ENCODE measurements around the gene PIGK. TPM values are rescaled to one million over a fixed set of nuclear protein-coding genes. Genes with fewer than 3 reads are reported as not detected.
"Not testable (repeated sequence)": the region's sequence is repeated elsewhere in the genome, so short reads cannot be mapped to it uniquely, and the experiment has no call there.

PIGK gene
- total and polyA plus RNA-seq, 2 donors (not counting 1 experiment from before 2014, with no cell fraction given): 3.1 to 14.9 TPM

DNA sequence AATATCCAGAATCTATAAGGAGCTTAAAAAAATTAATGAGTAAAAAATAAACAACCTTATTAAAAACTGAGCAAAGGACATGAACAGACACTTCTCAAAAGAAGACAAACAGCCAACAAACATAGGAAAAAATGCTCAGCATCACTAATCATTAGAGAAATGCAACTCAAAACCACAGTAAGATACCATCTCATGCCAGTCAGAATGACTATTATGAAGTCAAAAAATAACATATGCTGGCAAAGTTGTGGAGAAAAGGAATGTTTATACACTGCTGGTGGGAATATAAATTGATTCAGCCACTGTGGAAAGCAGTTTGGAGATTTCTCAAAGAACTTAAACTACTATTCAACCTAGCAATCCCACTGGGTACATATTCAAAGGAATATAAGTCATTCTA, 25.3 kb downstream of the PIGK start:
- Histone ChIP-seq H3K9me3 (ENCODE audit: control extremely low read depth in 1 of 3, control insufficient read depth in 2 of 3, insufficient read depth in 1 of 3, low read length in 2 of 3) (no peaks in the 10 kb centered on the region), H4K20me1 (ENCODE audit: control insufficient read depth, insufficient read depth, low read length, poor library complexity, severe bottlenecking) (no peaks in the 10 kb centered on the region), H3K4me1 (ENCODE audit: control insufficient read depth in 2 of 2, insufficient read depth in 2 of 2, low read length in 2 of 2) (peaks cover 0 to 1% of the 10 kb centered on the region in 2 donors), H3K4me3 (ENCODE audit: control extremely low read depth in 1 of 5, extremely low read depth in 1 of 5, insufficient read depth in 1 of 5, low read depth in 2 of 5, low read length in 4 of 5) (no peak overlapping the region), H3K4me2 (replicated peaks; ENCODE audit: low read depth, low read length, poor library complexity, severe bottlenecking) (no peak overlapping the region), H3K79me2 (ENCODE audit: control insufficient read depth, insufficient read depth, low read length) (no peaks in the 10 kb centered on the region), H3K9ac (ENCODE audit: low read length) (no peak overlapping the region), H3K27me3 (replicated peaks in 1 of 4; ENCODE audit: control extremely low read depth in 1 of 4, control insufficient read depth in 3 of 4, insufficient read depth in 4 of 4, low read length in 3 of 4) (no peaks in the 10 kb centered on the region), H2AFZ (ENCODE audit: insufficient read depth, low read depth, low read length, poor library complexity, severe bottlenecking) (no peak overlapping the region), H3K36me3 (replicated peaks in 1 of 2; ENCODE audit: control extremely low read depth in 1 of 2, control insufficient read depth in 1 of 2, extremely low read depth in 1 of 2, insufficient read depth in 2 of 2, low read length in 1 of 2) (peaks cover 0 to 10% of the 10 kb centered on the region in 2 experiments), H3K27ac (ENCODE audit: low read length in 2 of 2) (no peak overlapping the region)
- ChIA-PET CTCF (no interaction called here), POLR2A (no interaction called here)
- H3K27me3 Mint-ChIP-seq: no peaks in the 10 kb centered on the region
- no peak overlapping the region for H3K4me3 Mint-ChIP-seq
- peaks cover 6% of the 10 kb centered on the region for H3K9me3 Mint-ChIP-seq (ENCODE audit: insufficient read depth)
- TF ChIP-seq EZH2 (IDR thresholded peaks at IDR 0.05; ENCODE audit: borderline replicate concordance, insufficient read depth, low read depth, low read length, poor library complexity, severe bottlenecking) (no peak), CTCF (IDR thresholded peaks at IDR 0.05) (no peak)
- H3K27ac Mint-ChIP-seq: no peak overlapping the region
- DNase-seq: no peak
- intact Hi-C loops (cut with micrococcal nuclease): no loop called here
- no peak for ATAC-seq (ENCODE audit: low read depth)
- H3K4me1 Mint-ChIP-seq: peaks cover 3% of the 10 kb centered on the region

GRCh38 chr1:77188770-77189169, 30.5 kb downstream of the PIGK start:
- H3K27me3 Mint-ChIP-seq: no peaks in the 10 kb centered on the region
- intact Hi-C loops (cut with micrococcal nuclease): no loop called here
- peaks cover 7% of the 10 kb centered on the region for H3K4me1 Mint-ChIP-seq
- Histone ChIP-seq H3K9ac (ENCODE audit: low read length) (no peak overlapping the region), H2AFZ (ENCODE audit: insufficient read depth, low read depth, low read length, poor library complexity, severe bottlenecking) (no peak overlapping the region), H3K4me1 (ENCODE audit: control insufficient read depth in 2 of 2, insufficient read depth in 2 of 2, low read length in 2 of 2) (peaks cover 0 to 3% of the 10 kb centered on the region in 2 donors), H3K27me3 (replicated peaks in 1 of 4; ENCODE audit: control extremely low read depth in 1 of 4, control insufficient read depth in 3 of 4, insufficient read depth in 4 of 4, low read length in 3 of 4) (no peaks in the 10 kb centered on the region), H4K20me1 (ENCODE audit: control insufficient read depth, insufficient read depth, low read length, poor library complexity, severe bottlenecking) (no peaks in the 10 kb centered on the region), H3K36me3 (replicated peaks in 1 of 2; ENCODE audit: control extremely low read depth in 1 of 2, control insufficient read depth in 1 of 2, extremely low read depth in 1 of 2, insufficient read depth in 2 of 2, low read length in 1 of 2) (no peaks in the 10 kb centered on the region), H3K4me2 (replicated peaks; ENCODE audit: low read depth, low read length, poor library complexity, severe bottlenecking) (no peak overlapping the region), H3K4me3 (ENCODE audit: control extremely low read depth in 1 of 5, extremely low read depth in 1 of 5, insufficient read depth in 1 of 5, low read depth in 2 of 5, low read length in 4 of 5) (no peak overlapping the region), H3K79me2 (ENCODE audit: control insufficient read depth, insufficient read depth, low read length) (no peaks in the 10 kb centered on the region), H3K27ac (ENCODE audit: low read length in 2 of 2) (no peak overlapping the region), H3K9me3 (ENCODE audit: control extremely low read depth in 1 of 3, control insufficient read depth in 2 of 3, insufficient read depth in 1 of 3, low read length in 2 of 3) (no peaks in the 10 kb centered on the region)
- no peak overlapping the region for H3K4me3 Mint-ChIP-seq
- ATAC-seq (ENCODE audit: low read depth) (no peak), DNase-seq (no peak)
- CTCF ChIA-PET: no interaction called here
- WGBS (ENCODE audit: insufficient coverage): no CpG with 5 or more reads among the region's 4 CpGs
- H3K9me3 Mint-ChIP-seq (ENCODE audit: insufficient read depth): peaks cover 4% of the 10 kb centered on the region
- TF ChIP-seq EZH2 (IDR thresholded peaks at IDR 0.05; ENCODE audit: borderline replicate concordance, insufficient read depth, low read depth, low read length, poor library complexity, severe bottlenecking): no peak
- no peak for TF ChIP-seq CTCF (IDR thresholded peaks at IDR 0.05)
- no peak overlapping the region for H3K27ac Mint-ChIP-seq
- POLR2A ChIA-PET: no interaction called here

GRCh38 chr1:77186907-77187306, 32.3 kb downstream of the PIGK start:
- H3K79me2 ChIP-seq (ENCODE audit: control insufficient read depth, insufficient read depth, low read length); H3K27ac Mint-ChIP-seq; H3K4me3 ChIP-seq (ENCODE audit: control extremely low read depth in 1 of 5, extremely low read depth in 1 of 5, insufficient read depth in 1 of 5, low read depth in 2 of 5, low read length in 4 of 5); POLR2A ChIA-PET; H4K20me1 ChIP-seq (ENCODE audit: control insufficient read depth, insufficient read depth, low read length, poor library complexity, severe bottlenecking); H3K9ac ChIP-seq (ENCODE audit: low read length); H3K36me3 ChIP-seq (replicated peaks in 1 of 2; ENCODE audit: control extremely low read depth in 1 of 2, control insufficient read depth in 1 of 2, extremely low read depth in 1 of 2, insufficient read depth in 2 of 2, low read length in 1 of 2); CTCF ChIA-PET; intact Hi-C loops (cut with micrococcal nuclease); H3K4me1 ChIP-seq (ENCODE audit: control insufficient read depth in 2 of 2, insufficient read depth in 2 of 2, low read length in 2 of 2); H3K27me3 ChIP-seq (replicated peaks in 1 of 4; ENCODE audit: control extremely low read depth in 1 of 4, control insufficient read depth in 3 of 4, insufficient read depth in 4 of 4, low read length in 3 of 4); ATAC-seq (ENCODE audit: low read depth); H3K4me2 ChIP-seq (replicated peaks; ENCODE audit: low read depth, low read length, poor library complexity, severe bottlenecking); H3K4me1 Mint-ChIP-seq; H3K27me3 Mint-ChIP-seq; H3K9me3 ChIP-seq (ENCODE audit: control extremely low read depth in 1 of 3, control insufficient read depth in 2 of 3, insufficient read depth in 1 of 3, low read length in 2 of 3); H3K9me3 Mint-ChIP-seq (ENCODE audit: insufficient read depth); H2AFZ ChIP-seq (ENCODE audit: insufficient read depth, low read depth, low read length, poor library complexity, severe bottlenecking); H3K27ac ChIP-seq (ENCODE audit: low read length in 2 of 2); H3K4me3 Mint-ChIP-seq; DNase-seq: not testable (repeated sequence)
- WGBS (ENCODE audit: insufficient coverage): 100% methylated on average over 1 of the region's 4 CpGs

Measured in B cell (primary cell).